G401.6 (cell line): ENCODE measurements around the gene WFDC5.
"Not testable (repeated sequence)": the region's sequence is repeated elsewhere in the genome, so short reads cannot be mapped to it uniquely, and the experiment has no call there.

Experiments used
- FAIRE-seq: peaks from 2 replicates; lab custom pipeline; 2012; peaks lifted over from hg19 to GRCh38; lab: Jason Lieb, UNC

The WFDC5 gene

GRCh38 chr20:45087814-45088213, 27.2 kb downstream of the WFDC5 start:
- no peak for FAIRE-seq

DNA sequence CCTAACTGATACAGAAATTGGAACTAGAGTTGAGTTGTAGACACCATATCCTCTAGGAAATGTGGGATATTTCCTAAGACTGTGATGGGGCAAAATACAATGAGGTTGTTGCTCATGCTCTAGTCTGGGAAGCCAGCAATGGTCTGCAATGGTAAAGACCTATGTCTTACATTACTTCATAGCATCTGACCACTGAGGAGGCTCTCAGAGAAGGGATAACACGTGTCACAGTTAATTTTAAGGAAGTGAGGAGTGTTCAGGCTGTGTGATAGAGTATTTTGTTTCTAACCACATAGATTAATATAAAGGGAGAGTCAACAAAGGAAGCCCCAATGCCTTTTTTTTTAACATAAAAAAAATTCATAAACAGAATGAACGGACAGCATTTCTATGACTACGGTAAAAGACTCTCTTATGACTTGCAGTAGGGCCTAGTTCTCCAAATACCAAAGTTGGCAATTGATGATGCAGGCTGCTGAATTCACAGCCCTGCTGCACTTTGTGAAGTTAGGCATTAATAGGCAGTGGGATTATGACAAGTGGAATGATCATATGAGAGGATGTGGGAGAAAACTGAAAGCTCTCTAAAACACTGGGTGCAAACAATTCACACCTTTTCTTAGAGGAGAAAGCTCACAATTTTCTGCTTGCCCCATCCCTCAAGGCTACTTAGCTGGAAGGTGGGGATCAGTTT, 27.7 kb downstream of the WFDC5 start:
- no peak for FAIRE-seq

GRCh38 chr20:45085867-45086266, 29.1 kb downstream of the WFDC5 start:
- FAIRE-seq, result no peak

- FAIRE-seq, result no peak
These were observed 29.7 kb downstream of the WFDC5 start for GRCh38 chr20:45085289-45085688.

GRCh38 chr20:45083127-45083526, 31.8 kb downstream of the WFDC5 start:
- no peak for FAIRE-seq

- no peak for FAIRE-seq
These were observed 32.5 kb downstream of the WFDC5 start for GRCh38 chr20:45082468-45082867.

- no peak for FAIRE-seq
These were observed 33.9 kb downstream of the WFDC5 start for GRCh38 chr20:45080867-45081624.

GRCh38 chr20:45077559-45077958, 37.4 kb downstream of the WFDC5 start:
- no peak for FAIRE-seq

DNA sequence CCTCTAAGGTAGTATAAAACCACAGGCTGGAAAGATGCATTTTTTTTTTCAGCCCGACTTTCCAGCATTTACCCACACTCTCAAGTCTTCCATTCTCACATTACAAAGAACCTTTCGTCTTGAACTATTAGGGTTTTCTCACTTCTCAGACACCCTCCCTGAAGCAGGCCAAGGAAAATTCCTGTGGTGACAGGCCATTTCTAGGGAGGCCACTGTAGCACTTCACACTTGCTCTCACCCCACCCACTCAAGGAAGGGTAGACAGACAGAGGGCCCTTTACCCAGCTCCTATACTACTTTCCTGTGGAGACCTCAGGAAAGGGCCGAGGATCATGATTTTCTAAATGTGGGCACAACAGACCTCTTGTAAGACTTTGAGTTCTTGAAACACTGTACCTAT, 41.8 kb downstream of the WFDC5 start:
- no peak for FAIRE-seq

DNA sequence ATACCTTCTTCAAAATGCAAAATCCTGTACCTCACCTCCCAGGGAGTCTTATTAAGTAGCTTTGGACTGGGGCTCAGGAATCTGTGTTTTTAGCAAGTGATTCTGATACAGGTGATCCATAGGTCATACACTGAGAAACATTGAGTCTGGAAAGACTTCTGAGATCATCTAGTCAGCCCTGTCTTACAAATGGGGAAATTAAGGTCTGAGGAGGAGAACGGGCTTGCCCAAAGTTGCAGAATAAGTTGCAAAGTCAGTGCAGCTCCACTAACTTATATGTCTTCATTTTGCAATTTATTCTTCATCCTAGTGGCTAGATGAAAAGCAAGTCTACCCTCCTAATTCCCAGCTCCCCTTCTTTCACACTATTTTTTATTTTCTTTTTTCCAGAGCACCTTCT, 42.9 kb downstream of the WFDC5 start:
- no peak for FAIRE-seq

DNA sequence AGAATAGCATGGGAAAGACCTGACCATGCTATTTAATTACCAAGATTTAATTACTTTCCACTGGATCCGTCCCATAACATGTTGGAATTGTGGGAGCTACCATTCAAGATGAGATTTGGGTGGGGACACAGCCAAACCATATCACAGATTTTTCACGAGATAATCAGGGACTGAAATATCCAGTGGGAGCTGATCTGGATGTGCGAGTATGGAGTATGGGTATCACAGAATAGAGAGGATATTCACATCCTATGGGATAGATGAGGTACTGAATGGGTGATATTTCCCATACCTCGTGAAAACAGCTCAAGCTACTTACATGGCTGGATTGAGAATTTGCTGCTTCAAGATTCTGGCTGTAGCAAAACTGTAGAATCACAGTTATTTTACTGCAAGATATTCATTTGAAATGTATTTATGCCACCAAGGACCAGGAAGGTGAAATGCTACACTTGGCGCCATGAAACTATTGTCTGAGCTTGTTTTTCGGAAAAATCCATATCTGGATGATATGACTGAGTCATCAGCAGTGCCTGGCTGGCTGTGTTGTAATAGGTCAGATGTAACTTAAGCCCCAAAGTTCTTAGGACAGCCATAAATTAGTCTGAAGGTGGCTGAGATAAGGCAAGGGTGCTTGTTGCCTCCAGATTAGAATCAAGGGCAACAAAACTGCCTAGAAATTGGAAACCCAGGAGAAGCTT, 43.9 kb downstream of the WFDC5 start:
- FAIRE-seq, result no peak

DNA sequence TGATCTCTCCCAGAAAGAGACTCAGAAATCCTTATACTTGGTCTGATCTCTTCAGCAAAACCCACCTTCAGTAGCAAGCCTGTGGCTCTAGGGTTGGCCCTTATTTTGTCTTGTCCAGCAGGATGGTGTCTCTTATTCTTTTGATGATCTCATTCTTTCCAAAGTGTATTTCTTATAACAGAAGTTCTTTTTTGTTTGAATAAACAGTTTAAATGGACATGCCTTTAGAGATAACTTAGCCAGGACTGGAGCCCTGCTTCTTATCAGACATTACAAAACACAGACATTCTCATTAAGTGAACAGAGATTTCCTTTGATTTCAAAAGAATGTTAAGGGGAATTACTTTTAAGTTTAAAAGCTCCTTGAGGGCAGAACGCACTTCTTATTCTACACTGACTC, 45.7 kb downstream of the WFDC5 start:
- FAIRE-seq, result no peak

- no peak for FAIRE-seq
These were observed 47.4 kb downstream of the WFDC5 start for GRCh38 chr20:45067558-45067957.

DNA sequence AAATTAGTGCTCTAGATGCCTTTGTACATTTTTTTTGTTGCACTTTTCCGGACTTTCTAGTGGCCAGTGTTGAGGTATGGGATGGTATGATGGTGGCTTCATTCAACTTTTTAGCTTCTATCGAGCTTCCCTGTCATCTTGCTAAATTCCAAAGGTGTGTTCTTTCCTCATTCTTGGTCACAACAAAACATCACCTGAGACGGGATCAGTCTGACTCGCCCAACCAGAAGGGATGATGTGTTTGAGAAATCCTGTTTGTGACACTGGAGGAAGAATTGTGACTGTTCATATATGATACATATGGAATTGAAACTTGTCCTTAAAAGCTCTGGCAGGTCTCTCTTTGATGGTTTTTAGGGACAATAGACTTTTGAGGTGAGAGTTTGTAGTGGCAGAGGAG, 47.9 kb downstream of the WFDC5 start:
- no peak for FAIRE-seq

DNA sequence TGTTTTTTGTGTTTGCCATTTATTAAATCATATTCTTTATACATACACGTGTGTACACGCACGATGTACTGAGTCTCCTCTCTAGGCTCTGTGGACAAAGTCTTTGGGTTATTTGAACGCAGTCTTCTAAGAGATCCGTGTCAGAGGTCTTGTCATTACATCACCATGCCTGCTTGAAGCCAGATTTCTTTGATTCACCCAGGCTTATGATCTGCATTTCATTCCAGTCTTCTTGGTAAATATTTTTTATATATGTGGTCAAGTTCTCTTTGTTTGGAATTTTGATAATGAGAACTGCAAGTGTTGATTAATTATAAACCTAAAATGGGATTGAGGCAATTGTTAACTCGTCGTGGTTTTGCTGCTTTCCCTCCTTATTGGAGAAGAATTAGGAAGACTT, 48.6 kb downstream of the WFDC5 start:
- no peak for FAIRE-seq

GRCh38 chr20:45064812-45065211, 50.2 kb downstream of the WFDC5 start:
- FAIRE-seq, result no peak

DNA sequence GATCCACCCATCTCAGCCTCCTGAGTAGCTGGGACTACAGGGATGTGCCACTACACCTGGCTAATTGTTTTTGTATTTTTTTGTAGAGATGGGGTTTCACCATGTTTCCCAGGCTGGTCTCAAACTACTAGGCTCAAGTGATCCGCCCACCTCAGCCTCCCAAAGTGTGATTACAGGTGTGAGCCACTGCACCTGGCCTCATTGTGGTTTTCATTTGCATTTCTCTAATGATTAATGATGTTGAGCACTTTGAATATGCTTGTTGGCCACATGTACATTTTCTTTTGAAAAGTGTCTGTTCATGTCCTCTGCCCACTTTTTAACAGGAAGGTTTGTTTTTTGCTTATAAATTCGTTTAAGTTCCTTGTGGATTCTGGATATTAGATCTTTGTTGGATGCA, 51.9 kb downstream of the WFDC5 start:
- FAIRE-seq, result not testable (repeated sequence)

DNA sequence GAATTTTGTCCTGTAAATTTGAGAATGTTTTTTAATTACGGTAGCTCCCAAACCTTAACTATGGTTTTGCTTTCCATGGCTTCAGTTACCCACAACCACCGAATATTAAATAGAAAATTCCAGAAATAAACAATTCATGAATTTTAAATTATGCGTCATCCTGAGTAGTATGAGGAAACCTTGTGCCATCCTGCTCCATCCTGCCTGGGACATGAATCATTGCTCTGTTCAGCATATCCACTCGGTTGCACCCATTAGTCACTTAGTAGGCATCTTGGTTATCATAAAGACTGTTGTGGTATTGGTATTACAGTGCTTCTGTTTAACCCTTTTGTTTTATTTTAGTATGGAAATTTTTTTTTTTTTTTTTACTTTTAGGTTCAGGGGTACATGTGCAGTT, 53.7 kb downstream of the WFDC5 start:
- FAIRE-seq, result no peak

GRCh38 chr20:45060294-45060693, 54.7 kb downstream of the WFDC5 start:
- no peak for FAIRE-seq
